ENCODE measurements around the gene ZNF414.
"Not testable (repeated sequence)": the region's sequence is repeated elsewhere in the genome, so short reads cannot be mapped to it uniquely, and the experiment has no call there.

Gene ZNF414

GRCh38 chr19:8513687-8514504, at the start of gene ZNF414:
Gene ZNF414 (minus strand): TSS chr19:8514167. CDS start chr19:8514046, 121 bp downstream.
- peak; percentile 91 for DNase-seq

- no peak for DNase-seq
These were observed 47.3 kb upstream of the ZNF414 start for GRCh38 chr19:8561075-8561764.

- DNase-seq = no peak
These were observed 44.4 kb upstream of the ZNF414 start for GRCh38 chr19:8558325-8558724.

GRCh38 chr19:8557642-8558238, 43.8 kb upstream of the ZNF414 start:
- no peak for DNase-seq

- not testable (repeated sequence) for DNase-seq
These were observed 39.8 kb upstream of the ZNF414 start for GRCh38 chr19:8553729-8554128.

- DNase-seq = peak; percentile 27
These were observed 38.8 kb upstream of the ZNF414 start for GRCh38 chr19:8552810-8553209.

GRCh38 chr19:8550070-8550469, 36.1 kb upstream of the ZNF414 start:
- DNase-seq = no peak

- no peak for DNase-seq
These were observed 31.8 kb upstream of the ZNF414 start for GRCh38 chr19:8545743-8546142.

GRCh38 chr19:8544168-8544567, 30.2 kb upstream of the ZNF414 start:
- no peak for DNase-seq

- no peak for DNase-seq
These were observed 25.7 kb upstream of the ZNF414 start for GRCh38 chr19:8539621-8540149.

GRCh38 chr19:8537099-8537498, 23.1 kb upstream of the ZNF414 start:
- DNase-seq = no peak

- no peak for DNase-seq
These were observed 22.3 kb upstream of the ZNF414 start for GRCh38 chr19:8536282-8536681.

GRCh38 chr19:8532225-8532624, 18.3 kb upstream of the ZNF414 start:
- DNase-seq = no peak

GRCh38 chr19:8531470-8531869, 17.5 kb upstream of the ZNF414 start:
- no peak for DNase-seq

- DNase-seq = no peak
These were observed 16.2 kb upstream of the ZNF414 start for GRCh38 chr19:8530061-8530679.

- DNase-seq = no peak
These were observed 15.5 kb upstream of the ZNF414 start for GRCh38 chr19:8529369-8530006.

- no peak for DNase-seq
These were observed 14.5 kb upstream of the ZNF414 start for GRCh38 chr19:8528500-8528899.

- DNase-seq = peak; percentile 81
These were observed 12.6 kb upstream of the ZNF414 start for GRCh38 chr19:8526345-8527091.

GRCh38 chr19:8525401-8525684, 11.4 kb upstream of the ZNF414 start:
- DNase-seq = no peak

- DNase-seq = no peak
These were observed 5.4 kb upstream of the ZNF414 start for GRCh38 chr19:8519388-8519787.

GRCh38 chr19:8518536-8518935, 4.6 kb upstream of the ZNF414 start:
- DNase-seq = no peak

Data from NCI-H146 (cell line).